SK-MEL-5 (cell line): Measurements from ENCODE around the gene SULT2B1. TPM values are rescaled to one million over a fixed set of nuclear protein-coding genes. Genes with fewer than 3 reads are reported as not detected.
"Not testable (repeated sequence)": the region's sequence is repeated elsewhere in the genome, so short reads cannot be mapped to it uniquely, and the experiment has no call there.

Source experiments
- DNase-seq: peaks from one replicate; pipeline ENCODE4 v3.0.0-alpha.2; 2016; ENCODE audit warnings: low read depth, low spot score
- in situ Hi-C: cut with HindIII; loops from 2 replicates; pipeline ENCODE4 v1.10.0; 2016; ENCODE audit warnings: low sequenced_read_pairs, high pct_unique_total_duplicates, low pct_unique_long_range_greater_than_20kb
- total RNA-seq: library from RNA; depleted of rRNA; stranded (reverse); fragments of >200 nt; shearing (Covaris generic); gene quantifications from 2 replicates; pipeline ENCODE4 v1.2.3, GENCODE V29; 2014

Gene SULT2B1
- total RNA-seq, 1 experiment from 2014 or later, result 0.34 TPM

GRCh38 chr19:48552406-48553322 is 692 bp downstream of the SULT2B1 start:
- no peak for DNase-seq
- in situ Hi-C loops, result no loop called here

GRCh38 chr19:48553676-48554384 is 1.9 kb downstream of the SULT2B1 start:
- DNase-seq, result no peak
- in situ Hi-C loops, result no loop called here

- DNase-seq, result no peak
- in situ Hi-C loops, result no loop called here
Measured at GRCh38 chr19:48554385-48555091, 2.6 kb downstream of the SULT2B1 start.

- DNase-seq, result peak; percentile 28
- in situ Hi-C loops, result no loop called here
Measured at GRCh38 chr19:48556163-48556562, 4.2 kb downstream of the SULT2B1 start.

- no peak for DNase-seq
- in situ Hi-C loops, result no loop called here
Measured at GRCh38 chr19:48556825-48557224, 4.9 kb downstream of the SULT2B1 start.

GRCh38 chr19:48558018-48558684 is 6.2 kb downstream of the SULT2B1 start:
- in situ Hi-C loops, result no loop called here
- no peak for DNase-seq

- in situ Hi-C loops, result no loop called here
- peak; percentile 39 for DNase-seq
Measured at GRCh38 chr19:48560095-48560530, 8.1 kb downstream of the SULT2B1 start.

GRCh38 chr19:48561412-48561811 is 9.4 kb downstream of the SULT2B1 start:
- in situ Hi-C loops, result no loop called here
- DNase-seq, result no peak

- in situ Hi-C loops, result no loop called here
- no peak for DNase-seq
Measured at GRCh38 chr19:48565090-48565489, 13.1 kb downstream of the SULT2B1 start.

GRCh38 chr19:48568345-48568886 is 16.4 kb downstream of the SULT2B1 start:
- in situ Hi-C loops, result no loop called here
- peak; percentile 46 for DNase-seq

- DNase-seq, result no peak
Measured at GRCh38 chr19:48569814-48570213, 17.8 kb downstream of the SULT2B1 start.

GRCh38 chr19:48571378-48572162 is 19.6 kb downstream of the SULT2B1 start:
- in situ Hi-C loops, result no loop called here
- DNase-seq, result no peak

More at GRCh38 chr19:48569814-48570213, 17.8 kb downstream of the SULT2B1 start:
- in situ Hi-C loops, result no loop called here

- no peak for DNase-seq
- in situ Hi-C loops, result no loop called here
Measured at GRCh38 chr19:48573163-48573505, 21.2 kb downstream of the SULT2B1 start.

GRCh38 chr19:48575931-48576622 is 24.1 kb downstream of the SULT2B1 start:
- no peak for DNase-seq
- in situ Hi-C loops, result no loop called here

- in situ Hi-C loops, DNase-seq: not testable (repeated sequence)
Measured at GRCh38 chr19:48577908-48578307, 25.9 kb downstream of the SULT2B1 start.

- DNase-seq, result peak; percentile 23
- in situ Hi-C loops, result no loop called here
Measured at GRCh38 chr19:48578891-48579290, 26.9 kb downstream of the SULT2B1 start.
